ENCODE results near the gene RPF1.

Gene RPF1

GRCh38 chr1:84434081-84434769 lies 44.8 kb upstream of the RPF1 start:
- peak overlapping the region; percentile 54; the same call in 1 of the 2 replicates for H3K27ac ChIP-seq (ENCODE audit: low read length)
- H3K4me2 ChIP-seq (ENCODE audit: insufficient read depth, low read length), result peak overlapping the region; percentile 62
- no peaks in the 10 kb centered on the region for H3K79me2 ChIP-seq (ENCODE audit: insufficient read depth, low read length)
- H3K9ac ChIP-seq (ENCODE audit: low read depth, low read length), result no peak overlapping the region
- DNase-seq, result no peak
- no peak for TF ChIP-seq EZH2 (IDR thresholded peaks at IDR 0.05; ENCODE audit: borderline replicate concordance, low read depth, low read length, severe bottlenecking)
- TF ChIP-seq, protein P1, sequence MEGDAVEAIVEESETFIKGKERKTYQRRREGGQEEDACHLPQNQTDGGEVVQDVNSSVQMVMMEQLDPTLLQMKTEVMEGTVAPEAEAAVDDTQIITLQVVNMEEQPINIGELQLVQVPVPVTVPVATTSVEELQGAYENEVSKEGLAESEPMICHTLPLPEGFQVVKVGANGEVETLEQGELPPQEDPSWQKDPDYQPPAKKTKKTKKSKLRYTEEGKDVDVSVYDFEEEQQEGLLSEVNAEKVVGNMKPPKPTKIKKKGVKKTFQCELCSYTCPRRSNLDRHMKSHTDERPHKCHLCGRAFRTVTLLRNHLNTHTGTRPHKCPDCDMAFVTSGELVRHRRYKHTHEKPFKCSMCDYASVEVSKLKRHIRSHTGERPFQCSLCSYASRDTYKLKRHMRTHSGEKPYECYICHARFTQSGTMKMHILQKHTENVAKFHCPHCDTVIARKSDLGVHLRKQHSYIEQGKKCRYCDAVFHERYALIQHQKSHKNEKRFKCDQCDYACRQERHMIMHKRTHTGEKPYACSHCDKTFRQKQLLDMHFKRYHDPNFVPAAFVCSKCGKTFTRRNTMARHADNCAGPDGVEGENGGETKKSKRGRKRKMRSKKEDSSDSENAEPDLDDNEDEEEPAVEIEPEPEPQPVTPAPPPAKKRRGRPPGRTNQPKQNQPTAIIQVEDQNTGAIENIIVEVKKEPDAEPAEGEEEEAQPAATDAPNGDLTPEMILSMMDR (IDR thresholded peaks at IDR 0.05; ENCODE audit: borderline replicate concordance, extremely low read depth, low read length, poor library complexity, severe bottlenecking), result no peak
- peak overlapping the region in 1 of 2 experiments; percentile 47; a peak in 1 of 4 replicates for H3K4me3 ChIP-seq (ENCODE audit: low read depth in 1 of 2, low read length in 2 of 2)
- ATAC-seq (ENCODE audit: insufficient read depth, low read depth), result peak; percentile 30; the same call in 2 of the 3 replicates
- no peaks in the 10 kb centered on the region for H3K36me3 ChIP-seq (ENCODE audit: insufficient read depth, low read length)
- no peaks in the 10 kb centered on the region for H3K27me3 ChIP-seq (ENCODE audit: insufficient read depth, low read length, poor library complexity)
- H2AFZ ChIP-seq (ENCODE audit: low read depth, low read length), result peak overlapping the region; percentile 62
- H4K20me1 ChIP-seq (ENCODE audit: insufficient read depth, low read length), result no peaks in the 10 kb centered on the region
- H3K9me3 ChIP-seq (ENCODE audit: insufficient read depth, low read length, severe bottlenecking), result no peaks in the 10 kb centered on the region
- H3K4me1 ChIP-seq (ENCODE audit: insufficient read depth, low read length), result peaks cover 20% of the 10 kb centered on the region

DNA sequence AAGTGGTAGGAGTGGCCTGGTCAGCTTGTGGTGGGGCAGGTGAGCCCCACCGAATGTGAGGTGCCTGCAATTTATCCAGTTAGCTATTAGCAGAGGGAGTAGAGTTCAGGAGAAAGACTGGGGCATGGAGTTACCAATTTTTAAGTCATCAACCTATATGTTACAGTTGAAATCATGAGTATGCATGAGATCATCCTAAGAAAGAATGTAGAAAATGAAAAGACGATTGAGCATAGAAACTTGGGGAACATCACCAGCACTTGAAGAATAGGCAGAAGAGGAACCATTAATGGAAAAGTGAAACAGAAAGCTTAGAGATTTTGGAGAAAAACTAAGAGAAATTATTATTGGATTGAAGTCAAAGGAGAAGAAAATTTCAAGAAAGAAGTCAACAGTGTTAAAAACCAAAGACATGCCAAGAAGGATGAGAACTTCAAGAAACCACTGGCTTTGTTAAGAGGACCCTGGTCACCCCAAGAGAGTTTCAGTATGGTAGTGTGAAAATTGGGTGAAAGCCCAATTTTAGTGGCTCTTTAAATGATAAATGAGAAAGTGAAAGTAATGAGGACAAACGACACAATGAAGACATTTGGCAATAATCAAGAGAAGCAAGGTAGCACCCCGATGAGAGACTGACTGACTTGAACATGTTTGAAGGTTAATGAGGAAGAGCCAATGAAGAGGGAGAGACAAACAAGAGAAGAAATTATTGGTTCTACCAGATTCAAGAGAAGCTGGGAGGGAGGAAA lies 44.1 kb upstream of the RPF1 start:
- peak; percentile 39; the same call in 1 of the 3 replicates for ATAC-seq (ENCODE audit: insufficient read depth, low read depth)

GRCh38 chr1:84436876-84437655 lies 42.0 kb upstream of the RPF1 start:
- Histone ChIP-seq H2AFZ (ENCODE audit: low read depth, low read length) (peak overlapping the region; percentile 60), H3K36me3 (ENCODE audit: insufficient read depth, low read length) (no peaks in the 10 kb centered on the region), H3K27ac (ENCODE audit: low read length) (no peak overlapping the region), H4K20me1 (ENCODE audit: insufficient read depth, low read length) (no peaks in the 10 kb centered on the region), H3K79me2 (ENCODE audit: insufficient read depth, low read length) (no peaks in the 10 kb centered on the region), H3K4me3 (ENCODE audit: low read depth in 1 of 2, low read length in 2 of 2) (no peak overlapping the region), H3K9me3 (ENCODE audit: insufficient read depth, low read length, severe bottlenecking) (no peaks in the 10 kb centered on the region), H3K27me3 (ENCODE audit: insufficient read depth, low read length, poor library complexity) (no peaks in the 10 kb centered on the region), H3K4me1 (ENCODE audit: insufficient read depth, low read length) (peaks cover 20% of the 10 kb centered on the region), H3K9ac (ENCODE audit: low read depth, low read length) (no peak overlapping the region), H3K4me2 (ENCODE audit: insufficient read depth, low read length) (no peak overlapping the region)
- TF ChIP-seq, protein P1 (IDR thresholded peaks at IDR 0.05; ENCODE audit: borderline replicate concordance, extremely low read depth, low read length, poor library complexity, severe bottlenecking), result no peak
- no peak for TF ChIP-seq EZH2 (IDR thresholded peaks at IDR 0.05; ENCODE audit: borderline replicate concordance, low read depth, low read length, severe bottlenecking)
- ATAC-seq (ENCODE audit: insufficient read depth, low read depth) (0 out of 3 replicates have a peak, but pooled peaks have one; percentile 29), DNase-seq (no peak)

More for the DNA sequence above, 44.1 kb upstream of the RPF1 start:
- Histone ChIP-seq H3K79me2 (ENCODE audit: insufficient read depth, low read length) (no peaks in the 10 kb centered on the region), H3K36me3 (ENCODE audit: insufficient read depth, low read length) (no peaks in the 10 kb centered on the region), H2AFZ (ENCODE audit: low read depth, low read length) (peak overlapping the region; percentile 41), H3K27ac (ENCODE audit: low read length) (no peak overlapping the region), H3K4me1 (ENCODE audit: insufficient read depth, low read length) (peaks cover 20% of the 10 kb centered on the region), H4K20me1 (ENCODE audit: insufficient read depth, low read length) (no peaks in the 10 kb centered on the region), H3K9me3 (ENCODE audit: insufficient read depth, low read length, severe bottlenecking) (no peaks in the 10 kb centered on the region), H3K9ac (ENCODE audit: low read depth, low read length) (no peak overlapping the region), H3K4me3 (ENCODE audit: low read depth in 1 of 2, low read length in 2 of 2) (no peak overlapping the region), H3K27me3 (ENCODE audit: insufficient read depth, low read length, poor library complexity) (no peaks in the 10 kb centered on the region), H3K4me2 (ENCODE audit: insufficient read depth, low read length) (peak overlapping the region; percentile 29; the same call in 1 of the 2 replicates)
- TF ChIP-seq EZH2 (IDR thresholded peaks at IDR 0.05; ENCODE audit: borderline replicate concordance, low read depth, low read length, severe bottlenecking), result no peak
- TF ChIP-seq, protein P1 (IDR thresholded peaks at IDR 0.05; ENCODE audit: borderline replicate concordance, extremely low read depth, low read length, poor library complexity, severe bottlenecking), result no peak
- no peak for DNase-seq

All from DND-41 (cell line).